C4-2B (cell line): Measurements from ENCODE around the gene PC.

Source experiments
- CTCF ChIP-seq: fragments of 450-650 bp; conservative IDR thresholded peaks from 2 replicates; pipeline ENCODE4 v1.5.1; 2017; ENCODE audit warnings: mild to moderate bottlenecking
- ZFX ChIP-seq: fragments of 450-650 bp; IDR thresholded peaks from 2 replicates; pipeline ENCODE4 v1.6.1; 2017

DNA sequence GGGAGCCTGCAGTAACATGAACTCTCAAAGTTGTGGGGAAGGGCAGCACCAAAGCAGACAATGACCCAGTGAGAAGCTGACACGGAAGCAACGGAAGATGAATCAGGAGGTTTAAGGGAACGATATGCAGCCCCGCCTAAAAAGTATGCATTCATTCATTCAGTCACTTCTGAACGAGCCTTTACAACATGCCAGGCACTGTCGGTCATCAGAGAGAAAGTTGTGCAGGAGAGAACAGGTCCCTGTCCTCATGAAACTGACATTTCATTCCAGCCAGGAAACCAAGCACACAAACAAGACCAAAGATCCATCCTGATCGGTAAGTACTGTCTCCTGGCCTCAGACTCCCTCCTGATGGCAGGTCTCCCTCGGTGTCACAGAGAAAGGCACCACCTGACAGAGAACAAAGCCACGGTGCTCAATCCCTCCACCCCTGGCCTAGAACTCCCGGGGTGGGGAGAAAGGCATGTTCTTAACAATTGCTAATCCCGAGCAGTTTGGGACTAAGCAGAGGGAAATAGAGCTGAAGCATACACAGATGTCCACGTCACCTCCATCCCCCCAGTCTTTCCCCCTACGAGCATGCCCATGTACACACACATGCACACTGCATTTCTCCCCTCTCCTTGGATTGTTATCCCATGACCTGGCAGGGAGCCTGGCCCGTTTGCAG lies 52.0 kb downstream of the PC start:
- TF ChIP-seq CTCF: no peak
- TF ChIP-seq ZFX: no peak
